Measurements from ENCODE around the gene SCT.

GRCh38 chr11:609341-609811 is 17.6 kb downstream of the SCT start:
- TF ChIP-seq MAFK (IDR thresholded peaks at IDR 0.05; ENCODE audit: low read depth, low read length) (no peak), CEBPB (IDR thresholded peaks at IDR 0.05; ENCODE audit: low read depth, low read length) (no peak), RAD21 (IDR thresholded peaks at IDR 0.05; ENCODE audit: low read length) (no peak)
- TF ChIP-seq, protein P1, sequence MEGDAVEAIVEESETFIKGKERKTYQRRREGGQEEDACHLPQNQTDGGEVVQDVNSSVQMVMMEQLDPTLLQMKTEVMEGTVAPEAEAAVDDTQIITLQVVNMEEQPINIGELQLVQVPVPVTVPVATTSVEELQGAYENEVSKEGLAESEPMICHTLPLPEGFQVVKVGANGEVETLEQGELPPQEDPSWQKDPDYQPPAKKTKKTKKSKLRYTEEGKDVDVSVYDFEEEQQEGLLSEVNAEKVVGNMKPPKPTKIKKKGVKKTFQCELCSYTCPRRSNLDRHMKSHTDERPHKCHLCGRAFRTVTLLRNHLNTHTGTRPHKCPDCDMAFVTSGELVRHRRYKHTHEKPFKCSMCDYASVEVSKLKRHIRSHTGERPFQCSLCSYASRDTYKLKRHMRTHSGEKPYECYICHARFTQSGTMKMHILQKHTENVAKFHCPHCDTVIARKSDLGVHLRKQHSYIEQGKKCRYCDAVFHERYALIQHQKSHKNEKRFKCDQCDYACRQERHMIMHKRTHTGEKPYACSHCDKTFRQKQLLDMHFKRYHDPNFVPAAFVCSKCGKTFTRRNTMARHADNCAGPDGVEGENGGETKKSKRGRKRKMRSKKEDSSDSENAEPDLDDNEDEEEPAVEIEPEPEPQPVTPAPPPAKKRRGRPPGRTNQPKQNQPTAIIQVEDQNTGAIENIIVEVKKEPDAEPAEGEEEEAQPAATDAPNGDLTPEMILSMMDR (conservative IDR thresholded peaks at IDR 0.05; ENCODE audit: low read depth, low read length) = no peak

All from IMR-90 (cell line).